Measurements from ENCODE around the gene RUVBL2.
"Not testable (repeated sequence)": the region's sequence is repeated elsewhere in the genome, so short reads cannot be mapped to it uniquely, and the experiment has no call there.

- not testable (repeated sequence) for TF ChIP-seq SIN3A (IDR thresholded peaks at IDR 0.05; ENCODE audit: borderline replicate concordance, insufficient read depth, low read length); FOXP2 (optimal IDR thresholded peaks at IDR 0.05; ENCODE audit: borderline replicate concordance, extremely low read depth, extremely low read length, insufficient read depth); TAF1 (IDR thresholded peaks at IDR 0.05; ENCODE audit: borderline replicate concordance, insufficient read depth, low read length); REST (IDR thresholded peaks at IDR 0.05; ENCODE audit: insufficient read depth in 1 of 2, low read depth in 2 of 2, low read length in 2 of 2)
- TF ChIP-seq POLR2AphosphoS5 (IDR thresholded peaks at IDR 0.05; ENCODE audit: low read depth, low read length) = 0 out of 2 replicates have a peak, but pooled peaks have one; percentile 20
Observed at GRCh38 chr19:49018388-49019241, 24.9 kb downstream of the RUVBL2 start.

Measured in PFSK-1 (cell line).